Measurements from ENCODE around the gene CLEC2B.

CLEC2B gene

GRCh38 chr12:9851050-9851449 lies 18.1 kb downstream of the CLEC2B start:
- no peaks in the 10 kb centered on the region for H3K27me3 ChIP-seq (ENCODE audit: insufficient read depth, low read length, poor library complexity)
- H4K20me1 ChIP-seq (ENCODE audit: insufficient read depth, low read length): no peaks in the 10 kb centered on the region
- H3K4me2 ChIP-seq (ENCODE audit: insufficient read depth, low read length): no peak overlapping the region
- H3K9ac ChIP-seq (ENCODE audit: low read depth, low read length): no peak overlapping the region
- no peak overlapping the region for H3K27ac ChIP-seq (ENCODE audit: low read length)
- H2AFZ ChIP-seq (ENCODE audit: low read depth, low read length): no peak overlapping the region
- no peak overlapping the region for H3K4me3 ChIP-seq (ENCODE audit: low read depth in 1 of 2, low read length in 2 of 2)
- no peaks in the 10 kb centered on the region for H3K9me3 ChIP-seq (ENCODE audit: insufficient read depth, low read length, severe bottlenecking)
- DNase-seq: no peak
- no peaks in the 10 kb centered on the region for H3K79me2 ChIP-seq (ENCODE audit: insufficient read depth, low read length)
- no peak for ATAC-seq (ENCODE audit: insufficient read depth, low read depth)
- no peaks in the 10 kb centered on the region for H3K4me1 ChIP-seq (ENCODE audit: insufficient read depth, low read length)
- TF ChIP-seq, protein P1, sequence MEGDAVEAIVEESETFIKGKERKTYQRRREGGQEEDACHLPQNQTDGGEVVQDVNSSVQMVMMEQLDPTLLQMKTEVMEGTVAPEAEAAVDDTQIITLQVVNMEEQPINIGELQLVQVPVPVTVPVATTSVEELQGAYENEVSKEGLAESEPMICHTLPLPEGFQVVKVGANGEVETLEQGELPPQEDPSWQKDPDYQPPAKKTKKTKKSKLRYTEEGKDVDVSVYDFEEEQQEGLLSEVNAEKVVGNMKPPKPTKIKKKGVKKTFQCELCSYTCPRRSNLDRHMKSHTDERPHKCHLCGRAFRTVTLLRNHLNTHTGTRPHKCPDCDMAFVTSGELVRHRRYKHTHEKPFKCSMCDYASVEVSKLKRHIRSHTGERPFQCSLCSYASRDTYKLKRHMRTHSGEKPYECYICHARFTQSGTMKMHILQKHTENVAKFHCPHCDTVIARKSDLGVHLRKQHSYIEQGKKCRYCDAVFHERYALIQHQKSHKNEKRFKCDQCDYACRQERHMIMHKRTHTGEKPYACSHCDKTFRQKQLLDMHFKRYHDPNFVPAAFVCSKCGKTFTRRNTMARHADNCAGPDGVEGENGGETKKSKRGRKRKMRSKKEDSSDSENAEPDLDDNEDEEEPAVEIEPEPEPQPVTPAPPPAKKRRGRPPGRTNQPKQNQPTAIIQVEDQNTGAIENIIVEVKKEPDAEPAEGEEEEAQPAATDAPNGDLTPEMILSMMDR (IDR thresholded peaks at IDR 0.05; ENCODE audit: borderline replicate concordance, extremely low read depth, low read length, poor library complexity, severe bottlenecking): no peak
- TF ChIP-seq EZH2 (IDR thresholded peaks at IDR 0.05; ENCODE audit: borderline replicate concordance, low read depth, low read length, severe bottlenecking): no peak
- peaks cover 18% of the 10 kb centered on the region; the same call in 1 of the 2 replicates for H3K36me3 ChIP-seq (ENCODE audit: insufficient read depth, low read length)

- no peak for ATAC-seq (ENCODE audit: insufficient read depth, low read depth)
- no peaks in the 10 kb centered on the region for H3K79me2 ChIP-seq (ENCODE audit: insufficient read depth, low read length)
- H3K27me3 ChIP-seq (ENCODE audit: insufficient read depth, low read length, poor library complexity): no peaks in the 10 kb centered on the region
- no peak overlapping the region for H2AFZ ChIP-seq (ENCODE audit: low read depth, low read length)
- H3K27ac ChIP-seq (ENCODE audit: low read length): no peak overlapping the region
- no peak overlapping the region for H3K9ac ChIP-seq (ENCODE audit: low read depth, low read length)
- no peak for TF ChIP-seq EZH2 (IDR thresholded peaks at IDR 0.05; ENCODE audit: borderline replicate concordance, low read depth, low read length, severe bottlenecking)
- TF ChIP-seq, protein P1 (IDR thresholded peaks at IDR 0.05; ENCODE audit: borderline replicate concordance, extremely low read depth, low read length, poor library complexity, severe bottlenecking): no peak
- no peaks in the 10 kb centered on the region for H3K4me1 ChIP-seq (ENCODE audit: insufficient read depth, low read length)
- H4K20me1 ChIP-seq (ENCODE audit: insufficient read depth, low read length): no peaks in the 10 kb centered on the region
- H3K36me3 ChIP-seq (ENCODE audit: insufficient read depth, low read length): peaks cover 14% of the 10 kb centered on the region; the same call in 1 of the 2 replicates
- H3K4me3 ChIP-seq (ENCODE audit: low read depth in 1 of 2, low read length in 2 of 2): no peak overlapping the region
- H3K9me3 ChIP-seq (ENCODE audit: insufficient read depth, low read length, severe bottlenecking): no peaks in the 10 kb centered on the region
- H3K4me2 ChIP-seq (ENCODE audit: insufficient read depth, low read length): no peak overlapping the region
- DNase-seq: no peak
These were observed 20.3 kb downstream of the CLEC2B start for GRCh38 chr12:9848899-9849298.

GRCh38 chr12:9843407-9843806 lies 25.7 kb downstream of the CLEC2B start:
- Histone ChIP-seq H4K20me1 (ENCODE audit: insufficient read depth, low read length) (no peaks in the 10 kb centered on the region), H3K4me1 (ENCODE audit: insufficient read depth, low read length) (no peaks in the 10 kb centered on the region), H3K27me3 (ENCODE audit: insufficient read depth, low read length, poor library complexity) (peaks cover 3% of the 10 kb centered on the region), H3K9ac (ENCODE audit: low read depth, low read length) (no peak overlapping the region), H3K27ac (ENCODE audit: low read length) (no peak overlapping the region), H3K9me3 (ENCODE audit: insufficient read depth, low read length, severe bottlenecking) (no peaks in the 10 kb centered on the region), H3K36me3 (ENCODE audit: insufficient read depth, low read length) (no peaks in the 10 kb centered on the region), H3K4me2 (ENCODE audit: insufficient read depth, low read length) (no peak overlapping the region), H3K79me2 (ENCODE audit: insufficient read depth, low read length) (no peaks in the 10 kb centered on the region), H3K4me3 (ENCODE audit: low read depth in 1 of 2, low read length in 2 of 2) (no peak overlapping the region), H2AFZ (ENCODE audit: low read depth, low read length) (no peak overlapping the region)
- ATAC-seq (ENCODE audit: insufficient read depth, low read depth): no peak
- no peak for TF ChIP-seq EZH2 (IDR thresholded peaks at IDR 0.05; ENCODE audit: borderline replicate concordance, low read depth, low read length, severe bottlenecking)
- TF ChIP-seq, protein P1 (IDR thresholded peaks at IDR 0.05; ENCODE audit: borderline replicate concordance, extremely low read depth, low read length, poor library complexity, severe bottlenecking): no peak
- DNase-seq: no peak

GRCh38 chr12:9831720-9832119 lies 37.4 kb downstream of the CLEC2B start:
- TF ChIP-seq EZH2 (IDR thresholded peaks at IDR 0.05; ENCODE audit: borderline replicate concordance, low read depth, low read length, severe bottlenecking): no peak
- TF ChIP-seq, protein P1 (IDR thresholded peaks at IDR 0.05; ENCODE audit: borderline replicate concordance, extremely low read depth, low read length, poor library complexity, severe bottlenecking): no peak
- DNase-seq: no peak

More at GRCh38 chr12:9831720-9832119, 37.4 kb downstream of the CLEC2B start:
- Histone ChIP-seq H2AFZ (ENCODE audit: low read depth, low read length) (no peak overlapping the region), H3K4me1 (ENCODE audit: insufficient read depth, low read length) (no peaks in the 10 kb centered on the region), H3K4me2 (ENCODE audit: insufficient read depth, low read length) (no peak overlapping the region), H3K27ac (ENCODE audit: low read length) (no peak overlapping the region), H3K9me3 (ENCODE audit: insufficient read depth, low read length, severe bottlenecking) (no peaks in the 10 kb centered on the region), H4K20me1 (ENCODE audit: insufficient read depth, low read length) (no peaks in the 10 kb centered on the region), H3K4me3 (ENCODE audit: low read depth in 1 of 2, low read length in 2 of 2) (no peak overlapping the region), H3K79me2 (ENCODE audit: insufficient read depth, low read length) (no peaks in the 10 kb centered on the region), H3K27me3 (ENCODE audit: insufficient read depth, low read length, poor library complexity) (no peaks in the 10 kb centered on the region), H3K36me3 (ENCODE audit: insufficient read depth, low read length) (no peaks in the 10 kb centered on the region), H3K9ac (ENCODE audit: low read depth, low read length) (no peak overlapping the region)
- no peak for ATAC-seq (ENCODE audit: insufficient read depth, low read depth)
